ENCODE measurements around the gene KLF11.

GRCh38 chr2:10001586-10001985 lies 41.8 kb upstream of the KLF11 start:
- no peak for TF ChIP-seq TAF1 (IDR thresholded peaks at IDR 0.05; ENCODE audit: low read depth, low read length)
- TF ChIP-seq SPI1 (IDR thresholded peaks at IDR 0.05; ENCODE audit: low read depth, low read length), result no peak
- no peak for TF ChIP-seq POLR2AphosphoS5 (IDR thresholded peaks at IDR 0.05; ENCODE audit: low read depth, low read length)
- no peak for TF ChIP-seq POLR2A (IDR thresholded peaks at IDR 0.05; ENCODE audit: low read depth, low read length)
- TF ChIP-seq POU2F2 (IDR thresholded peaks at IDR 0.05; ENCODE audit: low read depth, low read length), result no peak
- no peak for TF ChIP-seq PAX5 (IDR thresholded peaks at IDR 0.05; ENCODE audit: insufficient read depth, low read length, severe bottlenecking)

Measured in GM12891 (cell line).